IMR-90 (cell line): ENCODE results near the gene GAS6. TPM values are rescaled to one million over a fixed set of nuclear protein-coding genes. Genes with fewer than 3 reads are reported as not detected.
A peak's percentile ranks its signal among the peaks of the same experiment; 100 is the strongest.

Experiments used
- ATAC-seq: fragments of 200-7000 bp; cut with Tn5 transposase; 2 replicates; pipeline ENCODE4 v1.9.1; 2020; ENCODE audit warnings: low read depth, mild to moderate bottlenecking, moderate library complexity
- BruUV-seq: library from RNA; stranded (reverse); fragments of 400-500 nt; replicated peaks from 2 replicates; lab custom pipeline; 2021; lab: Mats Ljungman, UMichigan
- CTCF ChIA-PET: fragments of 300-600 bp; formaldehyde crosslinking; extraction: SDS; loops from one replicate; lab custom pipeline; 2021; ENCODE audit warnings: antibody characterized with exemption; lab: Yijun Ruan, JAX
- POLR2A ChIA-PET: fragments of 300-600 bp; sonication (Branson Sonifier 250); formaldehyde crosslinking; loops from one replicate; lab custom pipeline; 2022; ENCODE audit warnings: antibody characterized with exemption; ENCODE audit not compliant: unreplicated experiment; lab: Charles Lee
- DNase-seq: peaks from one replicate; pipeline ENCODE4 v3.0.0; 2013
- H2AFZ ChIP-seq: replicated peaks from 2 replicates; pipeline ENCODE3; 2013; ENCODE audit warnings: low read length, mild to moderate bottlenecking; ENCODE audit not compliant: poor library complexity
- H2AK5ac ChIP-seq: 2 replicates; pipeline ENCODE4 v1.6.1; 2013; ENCODE audit warnings: low read depth, low read length, inconsistent platforms
- H2AK9ac ChIP-seq: replicated peaks from 2 replicates; pipeline ENCODE3; 2013; ENCODE audit warnings: mild to moderate bottlenecking, low read depth, low read length, moderate library complexity; ENCODE audit not compliant: poor library complexity
- H2BK120ac ChIP-seq: 2 replicates; pipeline ENCODE4 v1.6.1; 2013; ENCODE audit warnings: low read depth, low read length, inconsistent platforms
- H2BK15ac ChIP-seq: 3 replicates; pipeline ENCODE4 v1.6.1; 2013; ENCODE audit warnings: low read depth, low read length, inconsistent platforms
- H2BK20ac ChIP-seq: 2 replicates; pipeline ENCODE4 v1.6.1; 2013; ENCODE audit warnings: low read depth, mild to moderate bottlenecking, inconsistent platforms, low read length, moderate library complexity
- H2BK5ac ChIP-seq: 2 replicates; pipeline ENCODE4 v1.6.1; 2013; ENCODE audit warnings: mild to moderate bottlenecking, low read depth, low read length, inconsistent platforms; ENCODE audit not compliant: poor library complexity, severe bottlenecking
- H3K14ac ChIP-seq: replicated peaks from 2 replicates; pipeline ENCODE4 v1.6.1; 2013; ENCODE audit warnings: low read depth, low read length, inconsistent platforms
- H3K18ac ChIP-seq: 2 replicates; pipeline ENCODE4 v1.6.1; 2013; ENCODE audit warnings: low read depth, low read length, control low read depth
- H3K23ac ChIP-seq: 2 replicates; pipeline ENCODE4 v1.6.1; 2013; ENCODE audit warnings: low read depth, low read length, inconsistent platforms
- H3K27ac ChIP-seq: 2 replicates; pipeline ENCODE4 v1.5.1; 2013; ENCODE audit warnings: mild to moderate bottlenecking, control low read depth, low read length; ENCODE audit not compliant: insufficient read depth
- H3K27me3 ChIP-seq: 2 replicates; pipeline ENCODE4 v1.6.1; 2013; ENCODE audit warnings: low read length; ENCODE audit not compliant: control insufficient read depth, insufficient read depth
- H3K36me3 ChIP-seq: 2 replicates; pipeline ENCODE4 v1.6.1; 2013; ENCODE audit warnings: low read length, mixed read lengths; ENCODE audit not compliant: control insufficient read depth, insufficient read depth
- H3K4ac ChIP-seq: 2 replicates; pipeline ENCODE4 v1.6.1; 2013; ENCODE audit warnings: low read depth, low read length, inconsistent platforms
- H3K4me1 ChIP-seq: 2 replicates; pipeline ENCODE4 v1.6.1; 2013; ENCODE audit warnings: low read length, mixed read lengths; ENCODE audit not compliant: control insufficient read depth, insufficient read depth
- H3K4me2 ChIP-seq: 2 replicates; pipeline ENCODE4 v1.6.1; 2013; ENCODE audit warnings: low read depth, mild to moderate bottlenecking, control low read depth, low read length, moderate library complexity
- H3K4me3 ChIP-seq: 2 replicates; pipeline ENCODE4 v1.5.1; 2013; ENCODE audit warnings: low read depth, mild to moderate bottlenecking, control low read depth, low read length, moderate library complexity; ENCODE audit not compliant: insufficient read depth
- H3K56ac ChIP-seq: 2 replicates; pipeline ENCODE4 v1.6.1; 2013; ENCODE audit warnings: low read length, inconsistent platforms; ENCODE audit not compliant: insufficient read depth; ENCODE audit errors: extremely low read depth
- H3K79me1 ChIP-seq, 2 experiments: 2 replicates each; pipeline ENCODE4 v1.6.1; 2013; ENCODE audit warnings: low read length in 2 of 2, inconsistent platforms in 1 of 2, low read depth in 1 of 2
- H3K9ac ChIP-seq: 2 replicates; pipeline ENCODE4 v1.6.1; 2013; ENCODE audit warnings: low read depth, low read length, control low read depth
- H3K9me1 ChIP-seq: 2 replicates; pipeline ENCODE4 v1.6.1; 2013; ENCODE audit warnings: low read length, inconsistent platforms; ENCODE audit not compliant: insufficient read depth
- H3K9me3 ChIP-seq: 2 replicates; pipeline ENCODE4 v1.6.1; 2013; ENCODE audit warnings: low read length; ENCODE audit not compliant: control insufficient read depth, insufficient read depth
- H4K20me1 ChIP-seq: 2 replicates; pipeline ENCODE4 v1.6.1; 2013; ENCODE audit warnings: low read length, inconsistent platforms; ENCODE audit not compliant: insufficient read depth
- H4K5ac ChIP-seq: 2 replicates; pipeline ENCODE4 v1.6.1; 2013; ENCODE audit warnings: mild to moderate bottlenecking, low read depth, low read length, control low read depth
- H4K8ac ChIP-seq, 2 experiments: 2 replicates each; pipeline ENCODE4 v1.6.1; 2013; ENCODE audit warnings: low read depth in 2 of 2, low read length in 2 of 2, control low read depth in 1 of 2, inconsistent platforms in 1 of 2
- H4K91ac ChIP-seq: 2 replicates; pipeline ENCODE4 v1.6.1; 2013; ENCODE audit warnings: low read depth, low read length, inconsistent platforms; ENCODE audit not compliant: insufficient read depth
- BHLHE40 ChIP-seq: fragments of 150-350 bp; IDR thresholded peaks from 2 replicates; pipeline ENCODE4 v1.6.1; 2016; ENCODE audit warnings: mild to moderate bottlenecking, low read depth, low read length
- ELK1 ChIP-seq: fragments of 150-350 bp; IDR thresholded peaks from 2 replicates; pipeline ENCODE4 v1.6.1; 2016; ENCODE audit warnings: low read depth, mild to moderate bottlenecking, low read length, moderate library complexity, borderline replicate concordance
- MAFK ChIP-seq: IDR thresholded peaks from 2 replicates; pipeline ENCODE4 v1.6.1; 2012; ENCODE audit warnings: low read depth, low read length, improper control_type of control experiment
- MAZ ChIP-seq: IDR thresholded peaks from 2 replicates; pipeline ENCODE4 v1.6.1; 2012; ENCODE audit warnings: low read depth, mild to moderate bottlenecking, low read length, improper control_type of control experiment, moderate library complexity, borderline replicate concordance
- NFE2L2 ChIP-seq: fragments of 150-350 bp; IDR thresholded peaks from 2 replicates; pipeline ENCODE4 v1.6.1; 2016; ENCODE audit warnings: low read depth, mild to moderate bottlenecking, low read length
- POLR2A ChIP-seq: IDR thresholded peaks from 2 replicates; pipeline ENCODE4 v1.6.1; 2012; ENCODE audit warnings: mild to moderate bottlenecking, low read depth, low read length
- SMC3 ChIP-seq: fragments of 150-350 bp; IDR thresholded peaks from 2 replicates; pipeline ENCODE4 v1.6.1; 2016; ENCODE audit warnings: low read depth, mild to moderate bottlenecking, antibody characterized with exemption, low read length, moderate library complexity
- USF2 ChIP-seq: fragments of 150-350 bp; IDR thresholded peaks from 2 replicates; pipeline ENCODE4 v1.6.1; 2017; ENCODE audit warnings: mild to moderate bottlenecking, antibody characterized with exemption, low read length, low read depth
- WGBS, 2 experiments: methylation state at CpG; one replicate each; pipeline versions ENCODE4 v1.1.5 to v1.1.7; 2013; ENCODE audit warnings: missing lambda C conversion rate in 2 of 2; ENCODE audit not compliant: insufficient read length in 1 of 2; ENCODE audit errors: extremely low coverage in 2 of 2; 5-methylcytosine and 5-hydroxymethylcytosine counted together
- dilution Hi-C: fragments of 300-500 bp; cut with HindIII; formaldehyde crosslinking; loops from one replicate; pipeline ENCODE4 v1.14.3; 2018; ENCODE audit warnings: low sequenced_read_pairs; ENCODE audit not compliant: unreplicated experiment
- in situ Hi-C: fragments of 300-500 bp; cut with MboI; formaldehyde crosslinking; loops from 3 replicates; pipeline ENCODE4 v1.14.3; 2019; ENCODE audit warnings: low sequenced_read_pairs, inconsistent platforms, mixed read lengths
- intact Hi-C: fragments of 100-400 bp; cut with micrococcal nuclease; formaldehyde crosslinking; loops from 2 replicates; pipeline ENCODE4 v1.10.0; 2022
- polyA plus RNA-seq, 3 experiments: library from polyadenylated mRNA; depleted of rRNA; stranded (reverse); fragments of >200 nt; gene quantifications; 2 replicates each; pipeline ENCODE4 v1.2.3, GENCODE V29; 2012; ENCODE audit warnings: low replicate concordance in 1 of 3
- total RNA-seq: library from RNA; depleted of rRNA; stranded (reverse); fragments of >200 nt; gene quantifications from 2 replicates; pipeline ENCODE4 v1.2.3, GENCODE V29; 2012

The GAS6 gene
- total and polyA plus RNA-seq, 2 of the 4 experiments (the other 2 are of a cell fraction) = 220 to 823 TPM

- Histone ChIP-seq H4K20me1 (peaks cover 25% of the 10 kb centered on the region), H2BK20ac (no peak overlapping the region), H3K4me1 (peaks cover 4% of the 10 kb centered on the region), H2AK5ac (no peak overlapping the region), H4K5ac (no peak overlapping the region), H3K4me3 (no peak overlapping the region), H3K9me3 (no peaks in the 10 kb centered on the region), H3K27me3 (no peaks in the 10 kb centered on the region), H2BK15ac (no peak overlapping the region), H2AFZ (peak overlapping the region; percentile 5), H3K18ac (no peak overlapping the region), H3K4ac (no peak overlapping the region), H2AK9ac (no peak overlapping the region), H2BK5ac (no peak overlapping the region), H3K79me1 (peaks cover 27 to 77% of the 10 kb centered on the region in 2 experiments), H3K23ac (no peak overlapping the region), H4K8ac (no peak overlapping the region), H3K36me3 (peaks cover 65% of the 10 kb centered on the region), H3K14ac (no peak overlapping the region), H3K56ac (no peak overlapping the region), H4K91ac (no peak overlapping the region), H2BK120ac (no peak overlapping the region), H3K4me2 (no peak overlapping the region), H3K9ac (no peak overlapping the region), H3K9me1 (peaks cover 12% of the 10 kb centered on the region; the same call in 1 of the 2 replicates), H3K27ac (no peak overlapping the region)
- WGBS, 2 experiments = 95% methylated on average over 7 of the region's 23 CpGs; no CpG with 5 or more reads in 1 of the 2 experiments
- dilution Hi-C loops = no loop called here
- DNase-seq (no peak), ATAC-seq (no peak)
- ChIA-PET CTCF (no interaction called here), POLR2A (no interaction called here)
- no peak for TF ChIP-seq POLR2A
- no peak for TF ChIP-seq BHLHE40
- no peak for TF ChIP-seq MAZ
- TF ChIP-seq SMC3 = no peak
- TF ChIP-seq MAFK = no peak
- TF ChIP-seq NFE2L2 = no peak
- no peak for TF ChIP-seq USF2
- no peak for TF ChIP-seq ELK1
- intact Hi-C loops = no loop called here
- no TSS peak for BruUV-seq
- in situ Hi-C loops = no loop called here
Measured at GRCh38 chr13:113831061-113831460, 32.8 kb downstream of the GAS6 start.
